ENCODE results near the gene ABAT.

ABAT gene

DNA sequence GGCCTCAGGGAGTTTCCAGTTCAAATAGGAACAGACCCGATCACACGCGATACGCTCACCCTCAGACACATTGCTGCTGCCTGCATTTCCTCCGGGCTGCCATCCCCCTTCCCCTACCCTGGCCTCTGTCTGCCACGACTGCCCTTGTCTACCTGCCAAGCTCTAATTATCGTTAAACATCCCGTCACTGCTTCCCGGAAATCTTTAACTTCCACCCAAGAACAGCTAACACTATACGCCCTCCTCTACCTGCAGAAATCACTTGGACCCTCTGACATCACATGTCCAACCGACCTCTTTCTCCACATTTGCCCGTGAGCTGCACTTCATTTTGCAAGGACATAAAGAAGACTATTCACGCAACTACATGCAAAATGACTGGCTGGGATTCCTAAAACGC, 40.4 kb downstream of the ABAT start:
- in situ Hi-C loops (cut with MboI; ENCODE audit: low sequenced_read_pairs): no loop called here

DNA sequence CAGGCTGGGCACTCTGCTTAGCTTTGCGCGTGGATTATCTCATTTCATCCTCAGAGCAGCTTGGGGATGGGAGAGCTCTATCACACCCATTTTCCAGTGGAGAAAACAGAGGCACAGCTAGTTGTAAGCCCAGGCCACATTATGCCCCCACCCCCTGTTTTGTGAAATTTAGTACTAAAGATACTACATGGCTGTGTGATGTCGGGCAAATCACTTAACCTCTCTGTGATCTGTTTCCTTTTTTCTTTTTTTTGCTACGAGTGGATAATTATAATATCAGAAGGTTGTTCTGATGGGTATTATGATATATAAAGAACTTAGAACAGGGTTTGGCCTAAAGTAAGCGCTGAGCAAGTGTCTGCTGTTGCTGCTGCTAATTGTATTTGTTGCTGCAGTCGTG, 41.6 kb downstream of the ABAT start:
- in situ Hi-C loops (cut with MboI; ENCODE audit: low sequenced_read_pairs): no loop called here

DNA sequence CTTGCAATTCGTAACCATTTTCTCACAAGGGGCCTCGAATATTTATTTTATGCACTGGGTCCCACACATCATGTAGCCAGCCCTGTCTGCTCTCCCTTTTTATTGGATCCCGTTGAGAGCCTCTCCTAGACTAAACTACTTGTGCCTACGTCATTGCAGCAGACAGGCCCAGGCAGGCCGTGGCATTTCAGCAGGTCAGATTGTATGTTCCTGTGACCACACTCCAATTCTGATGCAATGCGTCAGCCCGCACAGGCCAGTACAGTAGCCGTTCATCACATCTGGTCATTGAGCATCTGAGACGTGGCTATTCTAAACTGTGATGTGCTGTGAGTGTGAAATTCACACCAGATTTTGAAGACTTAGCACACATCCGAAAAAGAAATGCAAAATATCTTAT, 42.2 kb downstream of the ABAT start:
- in situ Hi-C loops (cut with MboI; ENCODE audit: low sequenced_read_pairs): no loop called here

DNA sequence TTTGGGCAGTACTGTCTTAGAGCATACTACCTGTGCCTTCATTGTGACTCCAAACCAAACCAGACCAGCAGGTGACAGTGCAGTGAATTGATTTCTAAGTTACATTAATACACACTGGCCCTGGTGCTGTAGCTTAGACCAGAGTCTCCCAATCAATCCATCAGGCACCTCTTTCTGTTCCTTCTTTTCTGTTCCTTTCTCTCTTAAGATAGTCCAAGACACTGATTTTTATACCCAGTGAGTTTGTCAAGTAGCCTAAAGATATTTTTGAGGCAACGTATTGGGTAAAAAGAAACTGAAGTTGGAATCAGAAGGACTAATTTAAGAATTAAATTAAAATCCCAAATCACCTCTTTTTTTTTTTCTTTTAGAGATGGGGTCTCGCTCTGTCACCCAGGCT, 43.1 kb downstream of the ABAT start:
- in situ Hi-C loops (cut with MboI; ENCODE audit: low sequenced_read_pairs): no loop called here

DNA sequence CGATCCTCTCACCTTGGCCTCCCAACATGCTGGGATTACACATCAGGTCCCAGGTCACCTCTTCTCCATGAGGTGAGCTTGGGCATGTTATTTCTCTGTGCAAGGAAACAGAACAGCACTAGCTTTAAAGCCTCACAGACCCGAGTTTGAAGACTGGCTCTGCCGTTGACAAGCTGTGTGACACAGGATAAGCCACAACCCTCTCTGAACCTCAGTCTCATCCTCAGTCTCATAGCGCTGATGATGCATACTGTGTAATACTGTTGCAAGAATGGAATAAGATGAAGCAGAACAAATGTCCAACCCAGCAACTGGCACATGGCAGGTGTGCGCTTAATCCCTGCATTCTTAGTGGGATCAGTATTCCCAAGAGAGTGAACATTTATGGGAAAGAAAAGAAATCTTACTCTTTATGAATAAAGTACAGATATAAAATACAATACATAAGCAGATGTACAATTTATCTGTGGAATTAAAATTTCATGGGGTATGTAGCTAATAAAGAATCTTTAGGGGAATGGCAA, 43.5 kb downstream of the ABAT start:
- in situ Hi-C loops (cut with MboI; ENCODE audit: low sequenced_read_pairs): no loop called here

DNA sequence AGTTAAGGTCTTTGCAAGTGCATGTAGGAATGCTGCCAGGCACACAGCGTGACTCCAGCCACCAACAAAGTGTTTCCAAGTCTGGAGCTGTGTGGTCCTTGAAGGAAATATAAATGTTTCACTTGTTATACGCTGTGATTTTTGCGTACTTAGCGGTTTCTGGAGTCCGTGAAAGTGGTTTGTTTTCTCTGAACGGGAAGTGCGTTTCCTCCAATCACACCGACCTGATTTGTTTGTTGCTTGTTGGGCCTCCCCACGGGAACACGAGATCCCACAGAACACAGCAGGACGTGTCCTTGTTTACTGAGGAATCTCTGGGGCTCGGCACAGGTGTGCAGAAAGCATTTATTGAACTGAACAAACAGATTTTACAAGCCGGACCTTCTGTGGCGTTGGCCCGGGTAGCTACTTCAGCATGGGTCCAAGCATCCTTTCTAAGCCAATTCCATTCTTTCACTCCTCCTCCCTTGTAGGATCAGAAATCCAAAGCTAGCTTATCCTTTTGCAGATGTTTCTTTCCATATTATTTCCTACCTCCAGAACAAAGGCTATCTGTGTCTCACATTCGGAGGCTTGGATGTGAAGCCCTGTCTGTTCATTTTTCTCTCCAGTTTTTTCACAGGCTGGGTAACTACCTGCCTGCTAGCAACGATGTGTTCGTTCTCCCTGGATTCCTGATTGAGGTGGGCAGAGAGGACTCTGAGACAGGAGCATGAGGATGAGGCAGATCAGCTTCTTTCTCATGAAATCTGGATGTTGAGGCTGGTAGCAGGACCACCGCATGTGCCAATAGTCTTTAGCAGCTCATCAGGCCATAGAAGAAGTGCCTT, 44.6 kb downstream of the ABAT start:
- in situ Hi-C loops (cut with MboI; ENCODE audit: low sequenced_read_pairs): no loop called here

DNA sequence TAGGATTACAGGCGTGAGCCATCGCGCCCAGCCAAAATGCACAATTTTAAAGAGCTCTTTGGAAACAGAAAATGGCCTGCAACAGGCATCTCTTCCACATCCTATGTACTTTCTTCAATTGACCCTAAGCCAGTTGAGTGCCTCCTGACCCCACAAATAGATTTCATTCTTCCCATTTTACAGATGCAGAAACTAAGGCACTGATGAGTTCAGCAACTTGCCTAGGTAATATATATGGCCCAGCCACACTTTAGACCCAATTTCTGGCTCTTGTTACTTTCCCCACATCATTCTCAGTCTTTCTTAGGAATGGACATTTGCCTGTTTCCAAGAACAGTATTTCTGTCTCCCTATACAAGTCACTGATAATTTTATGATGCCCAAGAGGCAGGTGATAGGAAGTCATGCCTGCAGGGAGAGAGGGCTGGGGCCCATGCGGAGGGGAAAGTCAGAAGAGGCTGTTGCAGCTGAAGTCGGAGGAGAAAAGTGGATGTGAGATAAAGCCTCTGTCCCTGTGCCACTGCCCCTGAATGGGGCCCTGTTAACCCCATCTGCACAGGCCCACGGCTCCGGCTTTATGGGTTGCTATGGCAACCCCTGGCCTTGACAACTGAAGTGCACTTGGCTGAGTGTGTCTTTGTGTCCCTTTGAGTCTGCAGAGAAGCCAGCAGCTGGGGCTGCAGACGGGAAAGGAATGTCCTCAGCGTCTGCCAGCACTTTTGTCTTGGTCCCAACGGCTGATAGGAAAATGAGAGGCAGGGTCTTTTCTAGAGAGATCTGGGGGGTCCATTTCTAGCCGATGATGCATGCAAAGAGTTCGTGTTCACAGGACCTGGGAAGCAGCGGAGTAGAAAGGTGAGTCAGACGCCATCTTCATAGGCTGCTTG, 45.9 kb downstream of the ABAT start:
- in situ Hi-C loops (cut with MboI; ENCODE audit: low sequenced_read_pairs): no loop called here

DNA sequence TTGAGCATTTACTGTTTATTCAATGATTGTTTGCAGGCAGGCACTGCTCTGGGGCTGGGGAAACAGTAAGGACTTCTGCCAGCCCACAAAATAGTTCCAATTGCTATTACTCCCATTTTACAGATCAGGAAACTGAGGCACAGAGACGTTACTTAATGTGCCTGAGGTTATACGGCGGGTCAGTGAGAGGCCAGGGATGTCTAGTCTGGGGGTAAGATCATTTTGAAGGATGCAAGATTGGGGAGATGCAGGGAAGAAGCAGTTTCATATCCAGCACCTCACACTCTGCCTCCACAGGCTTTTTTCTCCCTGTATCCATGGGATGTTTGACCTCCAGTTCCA, 46.5 kb downstream of the ABAT start:
- in situ Hi-C loops (cut with MboI; ENCODE audit: low sequenced_read_pairs): no loop called here

DNA sequence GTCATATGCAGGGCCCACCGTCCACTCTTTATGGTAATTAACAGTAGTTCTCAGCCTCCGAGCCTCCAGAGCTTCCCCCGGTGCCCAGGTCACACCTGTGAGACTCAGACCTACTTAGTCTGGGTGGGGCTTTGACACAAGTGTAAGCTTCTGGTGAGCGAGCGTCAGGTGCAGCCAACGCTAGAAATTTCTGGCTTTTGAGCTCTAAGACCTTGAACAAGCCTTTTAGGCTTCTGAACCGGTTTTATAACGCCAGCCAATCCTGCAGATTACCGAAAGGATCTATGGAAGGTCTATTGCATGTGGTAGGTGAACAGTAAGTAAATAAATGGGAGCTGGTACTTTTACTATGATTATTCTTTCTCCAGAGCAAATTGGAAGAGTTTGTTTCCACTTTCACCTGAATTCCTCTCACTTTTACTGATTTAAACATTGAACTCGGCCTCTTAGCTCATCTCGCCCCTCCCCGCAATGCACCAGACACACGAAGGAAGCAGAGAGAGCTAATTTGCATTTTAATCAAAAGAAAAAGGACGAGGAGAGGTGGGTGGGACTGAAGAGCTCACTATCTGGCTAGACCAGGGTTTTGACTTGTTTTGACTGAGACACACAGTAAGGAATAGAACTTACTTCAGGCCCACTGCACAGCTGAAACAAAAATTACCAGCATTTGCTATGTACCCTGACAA, 47.1 kb downstream of the ABAT start:
- in situ Hi-C loops (cut with MboI; ENCODE audit: low sequenced_read_pairs): no loop called here

DNA sequence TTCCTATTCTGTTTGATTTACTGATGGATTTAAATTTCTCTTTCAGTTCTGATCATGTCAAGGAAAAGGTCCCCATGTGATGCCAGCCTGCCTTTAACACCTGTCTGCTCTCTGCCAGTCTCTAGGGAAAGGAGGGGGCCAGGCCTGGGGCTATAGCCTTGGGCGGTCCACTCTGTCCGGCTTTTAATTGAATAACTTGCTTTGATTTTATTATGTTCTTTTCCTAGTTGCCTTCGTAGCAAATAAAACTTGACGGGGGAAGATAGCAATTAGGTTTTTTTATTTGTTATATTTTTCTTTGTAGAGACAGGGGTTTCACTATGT, 47.6 kb downstream of the ABAT start:
- in situ Hi-C loops (cut with MboI; ENCODE audit: low sequenced_read_pairs): no loop called here

DNA sequence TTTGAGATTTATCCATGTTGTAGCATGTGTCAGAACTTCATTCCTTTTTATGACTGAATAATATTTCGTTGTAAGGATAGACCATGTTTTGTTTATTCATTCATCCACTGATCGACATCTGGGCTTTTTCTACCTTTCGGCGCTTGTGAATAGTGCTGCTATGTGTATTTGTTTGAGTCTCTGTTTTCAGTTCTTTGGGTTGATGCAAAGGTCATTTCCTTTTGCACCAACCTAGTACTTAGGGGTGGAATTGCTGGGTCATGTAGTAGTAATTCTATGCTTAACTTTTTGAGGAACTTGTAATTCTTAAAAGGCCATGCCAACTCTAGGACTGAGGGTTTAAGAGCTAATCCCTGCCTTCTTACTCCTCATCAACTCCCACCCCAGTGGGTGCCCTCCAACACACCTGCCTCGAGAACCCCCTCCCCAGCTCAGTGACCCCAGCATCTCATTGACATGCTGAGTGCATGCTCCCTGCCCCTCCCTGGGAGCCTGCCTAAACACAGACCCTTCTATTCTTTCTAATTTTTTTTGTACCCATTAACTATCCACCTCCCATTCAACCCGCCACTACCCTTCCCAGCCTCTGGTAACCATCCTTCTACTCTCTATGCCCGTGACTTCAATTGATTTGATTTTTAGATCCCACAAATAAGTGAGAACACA, 51.2 kb downstream of the ABAT start:
- in situ Hi-C loops (cut with MboI; ENCODE audit: low sequenced_read_pairs): no loop called here

DNA sequence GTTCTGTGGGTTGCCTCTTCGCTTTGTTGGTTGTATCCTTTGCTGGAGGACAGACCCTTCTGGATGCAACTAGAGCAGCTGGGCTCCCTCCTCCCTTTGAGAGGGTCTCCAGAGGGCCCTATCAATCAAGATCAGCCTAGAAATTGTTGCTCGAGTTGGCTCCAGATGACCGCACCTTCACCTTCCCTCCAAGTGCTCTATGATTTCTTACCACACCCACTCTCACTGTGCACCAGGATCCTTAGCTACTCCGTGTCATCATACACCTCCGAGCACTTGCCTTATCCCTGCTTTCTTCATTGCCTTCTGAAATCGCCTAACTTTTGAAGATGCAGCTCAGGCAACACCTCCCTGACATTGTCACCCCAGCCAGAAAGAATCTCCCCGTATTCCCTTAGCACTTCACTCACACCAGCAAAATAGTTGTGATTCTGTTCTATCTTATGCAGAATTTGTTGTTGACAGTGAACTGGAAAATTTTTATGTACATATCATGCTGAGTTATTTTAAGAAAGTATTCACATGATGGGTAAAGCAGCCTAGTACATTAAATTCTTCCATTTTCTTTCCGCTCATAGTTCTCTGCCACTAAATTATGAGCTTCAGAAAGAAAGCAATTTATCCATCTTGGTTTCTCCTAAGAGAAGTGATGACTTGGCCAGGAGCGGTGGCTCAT, 52.9 kb downstream of the ABAT start:
- in situ Hi-C loops (cut with MboI; ENCODE audit: low sequenced_read_pairs): no loop called here

DNA sequence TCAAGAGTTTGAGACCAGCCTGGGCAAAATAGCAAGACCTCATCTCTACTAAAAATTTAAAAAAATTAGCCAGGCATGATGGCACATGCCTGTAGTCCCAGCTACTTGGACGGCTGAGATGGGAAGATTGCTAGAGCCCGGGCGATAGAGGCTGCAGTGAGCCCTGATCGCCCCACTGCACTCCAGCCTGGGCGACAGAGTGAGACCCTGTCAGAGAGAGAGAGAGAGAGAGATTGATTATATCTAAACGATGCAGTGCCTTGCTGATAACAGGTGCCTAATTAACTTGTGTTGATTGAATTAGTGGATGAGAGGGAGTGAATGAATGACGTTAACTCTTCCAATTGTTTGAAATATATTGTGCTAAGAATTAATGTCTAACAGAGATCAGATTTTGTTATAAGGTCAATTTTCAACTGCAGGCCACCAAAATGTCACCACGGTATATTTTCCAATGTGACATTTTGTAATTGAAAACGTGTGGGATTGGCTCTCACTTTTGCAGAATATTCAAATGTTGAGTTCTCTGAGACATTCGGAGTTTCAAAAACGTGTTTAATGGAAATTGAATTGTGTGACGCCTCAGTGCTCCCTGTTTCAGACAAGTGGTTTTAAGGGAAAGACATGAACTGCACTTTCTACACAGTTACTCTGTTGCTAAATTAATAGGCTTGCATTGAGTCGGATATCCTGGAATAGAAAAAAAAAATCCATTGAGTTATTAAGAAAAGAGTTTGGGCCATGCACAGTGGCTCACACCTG, 53.6 kb downstream of the ABAT start:
- in situ Hi-C loops (cut with MboI; ENCODE audit: low sequenced_read_pairs): no loop called here

DNA sequence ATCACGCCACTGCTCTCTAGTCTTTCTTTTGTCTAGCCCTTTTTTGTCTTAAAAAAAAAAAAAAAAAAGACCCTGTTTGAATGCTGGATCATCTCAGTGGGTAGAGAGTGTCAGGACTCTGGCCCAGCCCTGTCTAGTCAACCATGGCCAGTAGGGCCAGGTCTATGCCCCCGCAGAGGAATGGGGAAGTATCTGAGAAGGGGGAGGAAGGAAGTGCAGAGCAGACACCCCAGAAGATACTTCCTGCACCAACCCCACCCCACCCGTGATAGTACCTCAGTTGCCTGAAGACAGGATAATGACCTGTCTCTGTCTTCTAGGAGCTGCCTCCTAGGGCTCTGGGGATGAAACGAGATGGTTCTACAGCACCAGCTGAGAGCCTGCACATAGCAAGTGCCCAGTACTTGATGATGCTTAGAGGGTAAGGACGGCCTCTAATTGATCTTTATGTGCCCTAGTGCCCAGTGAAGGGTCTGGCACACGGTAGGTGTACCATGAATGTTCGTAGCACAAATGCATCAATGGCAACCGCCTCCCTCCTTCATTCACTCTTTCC, 55.4 kb downstream of the ABAT start:
- in situ Hi-C loops (cut with MboI; ENCODE audit: low sequenced_read_pairs): no loop called here

DNA sequence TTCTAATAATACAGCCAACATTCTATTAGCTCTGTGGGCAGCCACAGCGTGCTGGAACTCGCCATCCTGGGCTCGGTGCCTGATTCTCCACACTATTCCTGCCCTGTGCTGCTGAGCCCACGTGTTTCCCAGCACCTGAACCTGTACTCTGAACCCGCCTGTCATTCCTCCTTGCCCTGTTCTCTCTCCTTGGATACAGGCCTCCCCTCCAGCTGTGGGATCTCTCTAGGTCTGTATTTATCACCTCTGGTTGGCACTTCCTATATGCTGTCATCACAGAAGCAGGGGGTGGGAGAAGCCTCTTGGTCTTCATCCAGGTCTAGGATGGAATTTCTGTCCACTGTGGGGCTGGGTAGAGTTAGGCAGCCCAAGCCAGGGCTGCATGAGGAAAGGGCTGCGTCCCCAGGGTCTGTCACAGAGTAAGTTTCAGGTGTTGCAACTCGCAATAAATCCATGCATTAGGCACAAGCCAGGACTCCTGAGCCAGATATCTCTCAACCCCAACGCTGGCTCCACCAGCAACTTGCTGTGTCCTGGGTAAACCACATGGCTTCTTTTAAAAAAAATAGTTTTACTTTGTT, 56.0 kb downstream of the ABAT start:
- in situ Hi-C loops (cut with MboI; ENCODE audit: low sequenced_read_pairs): no loop called here

DNA sequence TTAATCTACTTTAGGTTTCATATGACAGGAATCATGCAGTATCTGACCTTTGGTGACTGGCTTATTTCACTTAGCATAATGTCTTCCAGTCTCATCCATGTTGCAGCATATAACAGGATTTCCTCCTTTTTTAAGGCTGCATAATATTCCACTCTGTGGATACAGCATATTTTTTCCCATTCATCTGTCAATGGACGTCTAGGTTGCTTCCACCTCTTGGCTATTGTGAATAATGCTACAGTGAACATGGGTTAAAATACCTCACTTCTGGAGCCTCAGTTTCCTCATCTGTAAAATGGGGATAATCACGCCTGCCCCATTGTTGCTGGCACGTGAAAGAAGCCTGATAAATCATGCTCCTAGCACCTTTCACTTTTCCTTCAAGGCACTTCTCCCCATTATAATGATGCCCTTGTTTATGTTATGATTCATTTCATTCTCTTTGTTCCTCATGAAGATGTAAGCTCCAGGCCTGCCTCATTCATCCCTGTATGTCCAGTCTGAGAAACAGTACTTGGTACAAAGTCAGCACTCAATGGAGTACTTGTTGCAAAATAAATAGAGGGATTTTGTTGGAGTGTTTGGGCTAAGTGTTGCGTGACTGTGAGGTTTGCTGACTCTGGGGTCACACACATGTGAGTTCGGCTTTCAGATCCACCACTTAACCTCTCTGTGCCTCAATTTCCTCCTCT, 59.6 kb downstream of the ABAT start:
- in situ Hi-C loops (cut with MboI; ENCODE audit: low sequenced_read_pairs): no loop called here

DNA sequence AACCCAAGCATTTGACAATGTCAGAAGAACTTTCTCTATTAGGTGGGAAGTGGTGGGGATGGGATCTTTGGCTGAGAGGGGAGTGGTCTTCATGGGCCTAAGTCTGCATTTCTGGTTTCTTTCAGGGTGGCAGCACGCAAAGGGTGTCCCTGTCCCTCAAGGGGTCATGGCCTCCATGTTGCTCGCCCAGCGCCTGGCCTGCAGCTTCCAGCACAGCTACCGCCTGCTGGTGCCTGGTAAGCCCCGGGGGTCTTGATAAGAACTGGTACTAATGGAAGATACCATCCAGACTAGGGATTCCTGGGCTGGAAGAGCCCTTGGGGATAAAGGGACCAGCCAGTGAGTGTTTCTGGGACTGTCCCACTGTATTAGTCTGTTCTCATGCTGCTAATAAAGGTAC, 61.2 kb downstream of the ABAT start:
- in situ Hi-C loops (cut with MboI; ENCODE audit: low sequenced_read_pairs): no loop called here

DNA sequence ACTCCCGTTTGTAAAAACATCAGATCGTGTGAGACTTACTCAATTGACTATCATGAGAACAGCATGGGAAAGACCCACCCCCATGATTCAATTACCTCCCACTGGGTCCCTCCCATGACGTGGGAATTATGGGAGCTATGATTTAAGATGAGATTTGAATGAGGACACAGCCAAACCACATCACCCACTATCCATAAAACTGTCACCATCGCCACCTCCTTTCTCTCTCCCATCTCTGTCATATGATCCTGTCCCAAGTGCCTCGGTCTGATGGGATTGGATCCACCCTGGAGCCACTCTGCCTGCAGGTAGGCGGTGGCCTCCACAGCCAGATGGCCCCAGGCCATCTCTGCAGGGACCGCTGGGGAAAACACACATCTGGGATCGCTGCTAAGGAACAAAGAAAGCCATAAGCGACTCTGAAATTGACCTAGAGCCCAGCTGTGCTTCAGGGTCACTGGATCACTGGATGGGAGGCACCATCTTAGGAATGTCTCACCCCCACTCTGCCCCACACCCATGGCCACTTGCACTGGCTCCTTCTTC, 61.8 kb downstream of the ABAT start:
- in situ Hi-C loops (cut with MboI; ENCODE audit: low sequenced_read_pairs): no loop called here
